OCI-LY3 (cell line): Measurements from ENCODE around the gene NUP133.
"Not testable (repeated sequence)": the region's sequence is repeated elsewhere in the genome, so short reads cannot be mapped to it uniquely, and the experiment has no call there.

Experiments used
- H2AFZ ChIP-seq: fragments of 200-600, 300-600 bp; shearing (Covaris generic); 2 replicates; pipeline ENCODE4 v1.6.0; 2014; ENCODE audit warnings: antibody characterized with exemption, low read depth, low read length
- H3K27ac ChIP-seq: fragments of 200-600, 300-600 bp; sonication (generic); 2 replicates; pipeline ENCODE4 v1.5.1; 2014; ENCODE audit warnings: mild to moderate bottlenecking, low read length, moderate library complexity, mixed read lengths
- H3K27me3 ChIP-seq: fragments of 200-600, 300-600 bp; sonication (generic); 2 replicates; pipeline ENCODE4 v1.6.1; 2014; ENCODE audit warnings: low read depth, low read length, mixed read lengths
- H3K36me3 ChIP-seq: fragments of 200-600, 300-600 bp; sonication (generic); replicated peaks from 2 replicates; pipeline ENCODE3; 2014; ENCODE audit warnings: low read depth, low read length, mixed read lengths
- H3K4me1 ChIP-seq: fragments of 300-600, 200-600 bp; sonication (generic); 2 replicates; pipeline ENCODE4 v1.6.1; 2014; ENCODE audit warnings: low read length, mixed read lengths
- H3K4me2 ChIP-seq: fragments of 200-600, 300-600 bp; sonication (generic); 2 replicates; pipeline ENCODE4 v1.6.1; 2014; ENCODE audit warnings: low read length, mixed read lengths
- H3K4me3 ChIP-seq: fragments of 300-600, 200-600 bp; sonication (generic); 2 replicates; pipeline ENCODE4 v1.5.1; 2014; ENCODE audit warnings: antibody characterized with exemption, mild to moderate bottlenecking, low read length, moderate library complexity
- H3K79me2 ChIP-seq: fragments of 300-600, 200-600 bp; shearing (Covaris generic); 2 replicates; pipeline ENCODE4 v1.6.1; 2014; ENCODE audit warnings: mild to moderate bottlenecking, low read length, mixed read lengths
- H3K9ac ChIP-seq: fragments of 300-600, 200-600 bp; shearing (Covaris generic); 2 replicates; pipeline ENCODE4 v1.6.0; 2014; ENCODE audit warnings: mild to moderate bottlenecking, low read length, moderate library complexity
- H3K9me3 ChIP-seq: fragments of 200-600, 300-600 bp; shearing (Covaris generic); 2 replicates; pipeline ENCODE4 v1.6.1; 2014; ENCODE audit warnings: low read length, mixed read lengths; ENCODE audit not compliant: insufficient read depth
- H4K20me1 ChIP-seq: fragments of 200-600, 300-600 bp; sonication (generic); 2 replicates; pipeline ENCODE4 v1.6.1; 2016; ENCODE audit warnings: low read length, mixed read lengths; ENCODE audit not compliant: insufficient read depth
- EZH2phosphoT487 ChIP-seq: fragments of 200-600 bp; shearing (Covaris generic); IDR thresholded peaks from 2 replicates; pipeline ENCODE4 v1.6.1; 2018; ENCODE audit warnings: antibody characterized with exemption, mixed run types, low read depth
- TF ChIP-seq, protein P1 (sequence below): fragments of 200-600, 300-600 bp; sonication (generic); IDR thresholded peaks from 2 replicates; pipeline ENCODE4 v1.5.1; 2014; ENCODE audit warnings: antibody characterized with exemption, low read length, low read depth

The NUP133 gene

DNA sequence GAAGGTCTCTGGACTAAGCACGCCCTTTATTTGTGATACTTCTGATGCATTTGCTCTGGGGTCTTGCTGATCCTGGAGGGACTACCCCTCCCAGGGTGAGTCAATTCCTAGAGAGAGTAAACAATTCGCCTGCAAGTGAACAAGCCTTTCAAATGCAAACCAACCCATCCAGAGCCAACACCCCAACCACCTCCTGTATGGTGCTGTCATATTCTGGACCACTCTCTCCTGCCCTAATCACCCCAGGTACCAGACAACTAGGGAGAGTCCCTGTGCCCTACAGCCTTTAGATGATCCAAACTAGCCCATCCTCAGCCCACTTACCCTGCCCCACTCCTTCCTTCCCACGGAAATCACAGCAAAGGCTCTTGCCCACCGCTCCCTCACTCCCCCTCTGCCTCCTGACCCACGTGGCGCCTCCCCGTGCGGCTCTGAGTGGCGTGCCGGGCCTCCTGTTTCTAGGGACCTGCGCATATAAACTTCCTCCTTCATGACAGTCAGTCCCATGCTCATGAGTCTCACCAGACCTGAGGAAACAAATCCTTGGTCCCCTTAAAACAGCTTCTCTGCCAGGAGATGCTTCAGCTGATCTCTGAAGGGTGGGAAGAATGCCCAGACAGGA, 111.4 kb downstream of the NUP133 start:
- no peaks in the 10 kb centered on the region for H3K79me2 ChIP-seq
- H3K4me3 ChIP-seq, result no peak overlapping the region
- no peak overlapping the region for H2AFZ ChIP-seq
- no peaks in the 10 kb centered on the region for H3K9me3 ChIP-seq
- H3K27me3 ChIP-seq, result peaks cover 61% of the 10 kb centered on the region
- no peak overlapping the region for H3K27ac ChIP-seq
- H3K36me3 ChIP-seq, result no peaks in the 10 kb centered on the region
- H3K9ac ChIP-seq, result no peak overlapping the region
- no peaks in the 10 kb centered on the region for H4K20me1 ChIP-seq
- H3K4me1 ChIP-seq, result no peaks in the 10 kb centered on the region
- no peak overlapping the region for H3K4me2 ChIP-seq
- no peak for TF ChIP-seq EZH2phosphoT487
- TF ChIP-seq, protein P1, sequence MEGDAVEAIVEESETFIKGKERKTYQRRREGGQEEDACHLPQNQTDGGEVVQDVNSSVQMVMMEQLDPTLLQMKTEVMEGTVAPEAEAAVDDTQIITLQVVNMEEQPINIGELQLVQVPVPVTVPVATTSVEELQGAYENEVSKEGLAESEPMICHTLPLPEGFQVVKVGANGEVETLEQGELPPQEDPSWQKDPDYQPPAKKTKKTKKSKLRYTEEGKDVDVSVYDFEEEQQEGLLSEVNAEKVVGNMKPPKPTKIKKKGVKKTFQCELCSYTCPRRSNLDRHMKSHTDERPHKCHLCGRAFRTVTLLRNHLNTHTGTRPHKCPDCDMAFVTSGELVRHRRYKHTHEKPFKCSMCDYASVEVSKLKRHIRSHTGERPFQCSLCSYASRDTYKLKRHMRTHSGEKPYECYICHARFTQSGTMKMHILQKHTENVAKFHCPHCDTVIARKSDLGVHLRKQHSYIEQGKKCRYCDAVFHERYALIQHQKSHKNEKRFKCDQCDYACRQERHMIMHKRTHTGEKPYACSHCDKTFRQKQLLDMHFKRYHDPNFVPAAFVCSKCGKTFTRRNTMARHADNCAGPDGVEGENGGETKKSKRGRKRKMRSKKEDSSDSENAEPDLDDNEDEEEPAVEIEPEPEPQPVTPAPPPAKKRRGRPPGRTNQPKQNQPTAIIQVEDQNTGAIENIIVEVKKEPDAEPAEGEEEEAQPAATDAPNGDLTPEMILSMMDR, result no peak

DNA sequence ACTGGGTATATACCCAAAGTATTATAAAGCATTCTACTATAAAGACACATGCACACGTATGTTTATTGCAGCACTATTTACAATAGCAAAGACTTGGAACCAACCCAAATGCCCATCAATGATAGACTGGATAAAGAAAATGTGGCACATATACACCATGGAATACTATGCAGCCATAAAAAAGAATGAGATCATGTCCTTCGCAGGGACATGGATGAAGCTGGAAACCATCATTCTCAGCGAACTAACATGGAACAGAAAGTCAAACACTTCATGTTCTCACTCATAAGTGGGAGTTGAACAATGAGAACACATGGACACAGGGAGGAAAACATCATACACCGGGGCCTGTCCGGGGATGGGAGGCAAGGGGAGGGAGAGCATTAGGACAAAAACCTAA, 113.6 kb downstream of the NUP133 start:
- H3K27ac ChIP-seq, H3K4me2 ChIP-seq, H3K9ac ChIP-seq, H3K79me2 ChIP-seq, H3K4me1 ChIP-seq, H4K20me1 ChIP-seq, H3K4me3 ChIP-seq, H3K36me3 ChIP-seq, H2AFZ ChIP-seq, H3K9me3 ChIP-seq: not testable (repeated sequence)
- peaks cover 64% of the 10 kb centered on the region for H3K27me3 ChIP-seq

DNA sequence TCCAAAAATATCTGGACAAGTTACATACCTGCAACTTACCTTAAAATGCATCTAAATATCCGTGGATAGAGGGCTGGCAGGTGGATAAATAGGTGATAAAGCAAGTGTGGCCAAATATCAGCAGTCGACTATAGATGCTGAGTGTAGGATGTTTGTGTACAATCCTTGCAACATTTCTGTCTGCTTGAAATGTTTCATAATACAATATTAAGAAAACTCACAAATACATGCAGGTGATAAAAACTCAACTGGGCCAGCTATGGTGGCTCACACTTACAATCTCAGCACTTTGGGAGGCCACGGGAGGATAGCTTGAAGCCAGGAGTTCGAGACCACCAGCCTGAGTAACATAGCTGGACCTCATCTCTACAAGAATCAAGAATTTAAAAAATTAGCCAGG, 115.2 kb downstream of the NUP133 start:
- no peaks in the 10 kb centered on the region for H4K20me1 ChIP-seq
- no peaks in the 10 kb centered on the region for H3K9me3 ChIP-seq
- H3K27me3 ChIP-seq, result peaks cover 63% of the 10 kb centered on the region
- no peaks in the 10 kb centered on the region for H3K36me3 ChIP-seq
- TF ChIP-seq, protein P1, result no peak
- no peak for TF ChIP-seq EZH2phosphoT487
- peaks cover 9% of the 10 kb centered on the region for H3K4me1 ChIP-seq
- no peak overlapping the region for H3K27ac ChIP-seq
- no peak overlapping the region for H3K4me3 ChIP-seq
- no peak overlapping the region for H3K9ac ChIP-seq
- no peaks in the 10 kb centered on the region for H3K79me2 ChIP-seq
- no peak overlapping the region for H3K4me2 ChIP-seq
- no peak overlapping the region for H2AFZ ChIP-seq
